NK-92 (cell line): Measurements from ENCODE around the gene PAFAH1B1.
A peak's percentile ranks its signal among the peaks of the same experiment; 100 is the strongest.
"Not testable (repeated sequence)": the region's sequence is repeated elsewhere in the genome, so short reads cannot be mapped to it uniquely, and the experiment has no call there.

Source experiments
- DNase-seq: peaks from one replicate; lab custom pipeline; 2025; ENCODE audit not compliant: unreplicated experiment; lab: John Stamatoyannopoulos, UW

Gene PAFAH1B1

GRCh38 chr17:2592971-2593820 lies at the start of gene PAFAH1B1:
Gene PAFAH1B1 (plus strand): TSS chr17:2593654. CDS start chr17:2638289, 44,635 bp downstream.
- peak; percentile 62 for DNase-seq

GRCh38 chr17:2545393-2545792 lies 48.1 kb upstream of the PAFAH1B1 start:
- DNase-seq: no peak

DNA sequence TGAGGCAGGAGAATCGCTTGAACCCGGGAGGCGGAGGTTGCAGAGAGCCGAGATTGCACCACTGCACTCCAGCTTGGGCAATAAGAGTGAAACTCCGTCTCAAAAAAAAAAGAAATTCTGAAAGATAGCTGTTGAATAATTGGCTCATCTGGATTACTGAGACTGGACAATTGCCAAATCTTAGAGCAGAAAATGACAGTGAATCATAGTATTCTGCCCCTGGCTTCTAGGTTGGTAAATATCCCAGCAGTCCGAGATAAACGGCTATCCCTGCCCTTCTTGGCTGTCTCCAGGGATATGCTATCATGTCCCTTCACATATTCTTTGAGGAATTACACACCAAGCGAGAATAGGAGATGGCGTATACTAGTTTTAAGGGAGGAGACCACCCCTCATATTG lies 46.3 kb upstream of the PAFAH1B1 start:
- DNase-seq: no peak

- not testable (repeated sequence) for DNase-seq
These were observed 45.4 kb upstream of the PAFAH1B1 start for GRCh38 chr17:2548026-2548425.

GRCh38 chr17:2549392-2550211 lies 43.9 kb upstream of the PAFAH1B1 start:
- no peak for DNase-seq

- no peak for DNase-seq
These were observed 42.0 kb upstream of the PAFAH1B1 start for GRCh38 chr17:2551493-2551892.

- no peak for DNase-seq
These were observed 41.5 kb upstream of the PAFAH1B1 start for GRCh38 chr17:2551928-2552327.

DNA sequence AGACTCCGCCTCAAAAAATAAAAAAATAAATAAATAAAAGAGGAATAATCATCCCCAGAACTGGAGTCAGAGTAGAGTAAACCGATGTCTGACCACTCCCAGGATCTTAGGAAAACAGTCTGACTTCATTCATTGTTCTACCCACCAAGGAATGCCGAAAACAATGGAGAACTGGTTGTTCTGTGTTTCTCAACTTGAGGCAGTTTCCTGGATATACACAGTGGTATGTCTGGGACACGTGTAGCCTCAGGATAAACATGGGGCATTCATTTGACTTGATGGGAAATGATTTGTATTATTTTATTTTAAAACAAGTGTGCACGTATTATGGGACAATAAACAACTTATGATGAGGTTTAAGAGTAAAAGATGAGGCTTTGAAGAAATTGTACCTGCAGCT lies 32.8 kb upstream of the PAFAH1B1 start:
- no peak for DNase-seq

- DNase-seq: no peak
These were observed 31.1 kb upstream of the PAFAH1B1 start for GRCh38 chr17:2562162-2562858.

GRCh38 chr17:2563061-2563460 lies 30.4 kb upstream of the PAFAH1B1 start:
- DNase-seq: no peak

DNA sequence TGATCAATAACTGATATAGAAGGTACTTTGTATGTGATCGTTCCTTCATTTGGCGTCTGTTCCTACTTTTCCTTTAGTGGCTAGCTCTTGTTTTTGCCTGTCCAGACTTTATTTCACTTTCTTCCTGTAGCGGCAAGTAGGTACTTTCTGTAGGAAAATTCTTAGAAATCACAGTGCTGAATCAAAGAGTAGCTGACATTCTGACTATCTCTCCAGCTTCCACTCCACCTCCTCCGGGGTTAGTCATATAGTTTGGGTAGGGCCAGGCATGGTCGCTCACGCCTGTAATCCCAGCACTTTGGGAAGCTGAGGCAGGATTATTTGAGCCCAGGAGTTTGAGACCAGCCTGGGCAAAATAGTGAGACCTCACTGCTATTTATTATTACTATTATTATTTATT lies 29.9 kb upstream of the PAFAH1B1 start:
- no peak for DNase-seq

GRCh38 chr17:2564877-2565276 lies 28.6 kb upstream of the PAFAH1B1 start:
- no peak for DNase-seq

DNA sequence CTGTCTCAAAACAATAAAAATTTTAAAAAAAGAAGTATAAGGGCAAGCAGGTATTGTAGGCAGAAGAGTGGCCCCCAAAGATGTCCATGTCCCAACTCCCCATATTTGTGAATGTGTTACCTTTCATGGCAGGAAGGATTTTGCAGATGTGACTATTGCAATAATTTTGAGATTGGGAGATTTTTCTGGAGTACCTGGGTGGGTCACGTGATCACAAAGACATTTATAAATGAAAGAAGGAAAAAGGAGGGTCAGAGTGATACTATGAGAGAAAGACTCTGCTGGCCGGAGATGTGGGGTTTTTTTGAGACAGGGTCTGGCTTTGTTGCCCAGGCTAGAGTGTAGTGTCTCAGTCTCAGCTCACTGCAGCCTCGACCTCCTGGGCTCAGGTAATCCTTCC lies 27.4 kb upstream of the PAFAH1B1 start:
- DNase-seq: no peak

GRCh38 chr17:2571523-2572303 lies 21.7 kb upstream of the PAFAH1B1 start:
- no peak for DNase-seq

- not testable (repeated sequence) for DNase-seq
These were observed 21.2 kb upstream of the PAFAH1B1 start for GRCh38 chr17:2572304-2572609.

DNA sequence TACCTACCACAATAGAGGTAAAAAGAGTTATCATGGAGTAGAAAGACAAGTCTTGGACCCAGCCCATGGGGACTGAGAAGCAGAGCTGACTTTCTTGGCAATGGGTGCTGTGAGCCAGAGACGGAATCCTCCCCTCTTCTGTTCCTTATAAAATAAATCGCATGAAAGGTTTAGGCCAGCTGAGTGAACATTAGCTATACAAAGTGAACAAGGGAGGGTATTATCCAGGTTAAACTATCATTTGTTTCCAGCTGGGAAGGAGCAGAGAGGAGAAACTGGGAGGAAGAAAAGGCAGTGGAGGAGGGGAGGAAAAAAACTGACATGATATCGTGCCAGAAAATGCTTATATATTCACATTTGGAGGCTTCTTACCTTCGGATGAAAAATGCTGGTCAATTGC lies 13.3 kb upstream of the PAFAH1B1 start:
- DNase-seq: no peak

DNA sequence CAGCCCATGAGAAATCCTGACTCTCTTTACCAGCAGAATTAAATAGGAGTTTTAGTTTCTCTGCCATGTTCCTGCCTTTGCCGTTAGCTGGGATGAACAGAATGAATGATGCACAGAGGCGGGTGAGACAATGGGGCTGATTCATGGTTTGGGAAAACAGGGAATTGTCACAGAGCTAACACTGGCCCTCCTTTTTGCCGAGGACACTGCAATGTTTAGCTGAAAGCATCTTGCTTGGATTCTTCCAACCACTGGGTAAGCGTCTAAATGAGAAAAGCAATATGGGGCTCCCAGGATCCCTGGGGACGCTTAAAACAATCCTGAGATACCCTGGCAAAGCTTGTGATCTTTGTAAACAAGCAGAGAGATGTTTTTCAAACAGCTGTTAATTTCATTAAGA lies 12.8 kb upstream of the PAFAH1B1 start:
- DNase-seq: no peak

GRCh38 chr17:2582493-2582892 lies 11.0 kb upstream of the PAFAH1B1 start:
- no peak for DNase-seq

DNA sequence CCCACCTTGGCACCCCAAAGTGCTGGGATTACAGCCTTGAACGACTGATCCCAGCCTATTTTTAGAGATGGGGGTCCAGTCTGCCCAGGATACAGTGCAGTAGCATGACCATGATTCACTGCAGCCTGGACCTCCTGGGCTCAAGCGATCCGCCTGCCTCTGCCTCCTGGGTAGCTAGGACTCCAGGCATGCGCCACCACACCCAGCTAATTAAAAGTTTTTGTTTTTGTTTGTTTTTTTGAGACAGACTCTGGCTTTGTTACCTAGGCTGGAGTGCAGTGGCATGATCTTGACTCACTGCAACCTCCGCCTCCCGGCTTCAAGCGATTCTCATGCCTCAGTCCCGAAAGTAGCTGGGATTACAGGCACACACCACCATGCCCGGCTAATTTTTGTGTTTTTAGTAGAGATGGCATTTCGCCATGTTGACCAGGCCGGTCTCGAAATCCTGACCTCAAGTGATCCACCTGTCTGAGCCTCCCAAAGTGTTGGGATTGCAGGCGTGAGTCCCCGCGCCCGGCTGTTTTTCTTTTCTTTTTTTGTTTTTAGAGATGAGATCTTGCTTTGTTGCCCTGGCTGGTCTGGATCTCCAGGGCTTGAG lies 2.3 kb upstream of the PAFAH1B1 start:
- DNase-seq: no peak
